Measurements from ENCODE around the gene SCN5A.

The SCN5A gene

GRCh38 chr3:38555149-38555840 lies 94.2 kb downstream of the SCN5A start:
- CTCF ChIA-PET: no interaction called here
- POLR2A ChIA-PET (ENCODE audit: low non-redundant PET): no interaction called here
- H3K27ac ChIP-seq: no peak overlapping the region
- TF ChIP-seq CTCF (conservative IDR thresholded peaks at IDR 0.05; ENCODE audit: low read depth): no peak
- DNase-seq (ENCODE audit: low spot score): no peak

GRCh38 chr3:38554127-38554827 lies 95.2 kb downstream of the SCN5A start:
- no peak for TF ChIP-seq CTCF (conservative IDR thresholded peaks at IDR 0.05; ENCODE audit: low read depth)
- ChIA-PET CTCF (no interaction called here), POLR2A (ENCODE audit: low non-redundant PET) (no interaction called here)
- DNase-seq (ENCODE audit: low spot score): no peak
- H3K27ac ChIP-seq: no peak overlapping the region

GRCh38 chr3:38553071-38553470 lies 96.4 kb downstream of the SCN5A start:
- H3K27ac ChIP-seq: no peak overlapping the region
- CTCF ChIA-PET: no interaction called here
- no peak for DNase-seq (ENCODE audit: low spot score)
- POLR2A ChIA-PET (ENCODE audit: low non-redundant PET): no interaction called here
- TF ChIP-seq CTCF (conservative IDR thresholded peaks at IDR 0.05; ENCODE audit: low read depth): no peak

- ChIA-PET POLR2A (ENCODE audit: low non-redundant PET) (no interaction called here), CTCF (no interaction called here)
- TF ChIP-seq CTCF (conservative IDR thresholded peaks at IDR 0.05; ENCODE audit: low read depth): no peak
- no peak overlapping the region for H3K27ac ChIP-seq
- no peak for DNase-seq (ENCODE audit: low spot score)
These were observed 97.1 kb downstream of the SCN5A start for GRCh38 chr3:38552364-38552763.

- CTCF ChIA-PET: no interaction called here
- no peak overlapping the region for H3K27ac ChIP-seq
- no peak for TF ChIP-seq CTCF (conservative IDR thresholded peaks at IDR 0.05; ENCODE audit: low read depth)
- no peak for DNase-seq (ENCODE audit: low spot score)
- POLR2A ChIA-PET (ENCODE audit: low non-redundant PET): no interaction called here
These were observed 98.3 kb downstream of the SCN5A start for GRCh38 chr3:38551026-38551832.

- TF ChIP-seq CTCF (conservative IDR thresholded peaks at IDR 0.05; ENCODE audit: low read depth): no peak
- ChIA-PET POLR2A (ENCODE audit: low non-redundant PET) (no interaction called here), CTCF (no interaction called here)
- DNase-seq (ENCODE audit: low spot score): no peak
- H3K27ac ChIP-seq: no peak overlapping the region
These were observed 99.3 kb downstream of the SCN5A start for GRCh38 chr3:38549957-38550840.

Measured in RWPE1 (cell line).